Loucy (cell line): ENCODE results near the gene CELA1.
A peak's percentile ranks its signal among the peaks of the same experiment; 100 is the strongest.
"Not testable (repeated sequence)": the region's sequence is repeated elsewhere in the genome, so short reads cannot be mapped to it uniquely, and the experiment has no call there.

Experiments used
- H2AFZ ChIP-seq: fragments of 200-600 bp; sonication (generic); 2 replicates; pipeline ENCODE4 v1.6.0; 2016; ENCODE audit warnings: antibody characterized with exemption, mild to moderate bottlenecking, low read length, moderate library complexity
- H3F3A ChIP-seq: fragments of 200-600 bp; 2 replicates; pipeline ENCODE4 v1.6.0; 2016; ENCODE audit warnings: antibody characterized with exemption, low read depth, mild to moderate bottlenecking
- H3K27me3 ChIP-seq: fragments of 200-600 bp; sonication (generic); 2 replicates; pipeline ENCODE4 v1.6.1; 2014; ENCODE audit warnings: low read length, mild to moderate bottlenecking; ENCODE audit not compliant: insufficient read depth, poor library complexity, severe bottlenecking
- H3K36me3 ChIP-seq: fragments of 200-600 bp; sonication (generic); 2 replicates; pipeline ENCODE4 v1.6.1; 2016; ENCODE audit warnings: low read length; ENCODE audit not compliant: insufficient read depth
- H3K4me1 ChIP-seq: fragments of 200-600 bp; sonication (generic); 2 replicates; pipeline ENCODE4 v1.5.1; 2014; ENCODE audit warnings: low read length, mild to moderate bottlenecking; ENCODE audit not compliant: insufficient read depth, poor library complexity, severe bottlenecking
- H3K4me2 ChIP-seq: fragments of 200-600 bp; sonication (generic); 2 replicates; pipeline ENCODE4 v1.6.0; 2014; ENCODE audit warnings: antibody characterized with exemption, low read length, low read depth, mild to moderate bottlenecking; ENCODE audit not compliant: poor library complexity, severe bottlenecking
- H3K4me3 ChIP-seq: fragments of 200-600 bp; sonication (generic); 2 replicates; pipeline ENCODE4 v1.5.1; 2014; ENCODE audit warnings: low read length, mild to moderate bottlenecking, mixed read lengths; ENCODE audit not compliant: poor library complexity, severe bottlenecking
- H3K79me2 ChIP-seq: fragments of 200-600 bp; sonication (generic); 2 replicates; pipeline ENCODE4 v1.6.1; 2014; ENCODE audit warnings: low read length; ENCODE audit not compliant: insufficient read depth
- H3K9ac ChIP-seq: fragments of 200-600 bp; sonication (generic); 2 replicates; pipeline ENCODE4 v1.6.0; 2014; ENCODE audit warnings: mild to moderate bottlenecking, low read depth, low read length, moderate library complexity; ENCODE audit not compliant: poor library complexity, severe bottlenecking
- H3K9me2 ChIP-seq: fragments of 200-600 bp; sonication (generic); replicated peaks from 2 replicates; pipeline ENCODE4 v1.6.1; 2016; ENCODE audit warnings: low read depth, low read length, mixed read lengths
- H3K9me3 ChIP-seq: fragments of 200-600 bp; sonication (generic); 2 replicates; pipeline ENCODE4 v1.6.1; 2014; ENCODE audit warnings: mild to moderate bottlenecking, antibody characterized with exemption, low read length, low read depth; ENCODE audit not compliant: insufficient read depth
- H4K20me1 ChIP-seq: fragments of 200-600 bp; sonication (generic); 2 replicates; pipeline ENCODE4 v1.6.0; 2014; ENCODE audit warnings: antibody characterized with exemption, low read length, mild to moderate bottlenecking; ENCODE audit not compliant: insufficient read depth, poor library complexity, severe bottlenecking
- EZH2phosphoT487 ChIP-seq: fragments of 200-600 bp; IDR thresholded peaks from 2 replicates; pipeline ENCODE4 v1.6.1; 2018; ENCODE audit warnings: antibody characterized with exemption, mild to moderate bottlenecking, moderate library complexity, borderline replicate concordance
- TF ChIP-seq, protein P1 (sequence below): fragments of 200-600 bp; sonication (generic); conservative IDR thresholded peaks from 2 replicates; pipeline ENCODE4 v1.5.1; 2014; ENCODE audit warnings: mild to moderate bottlenecking, antibody characterized with exemption, low read length

CELA1 gene

DNA sequence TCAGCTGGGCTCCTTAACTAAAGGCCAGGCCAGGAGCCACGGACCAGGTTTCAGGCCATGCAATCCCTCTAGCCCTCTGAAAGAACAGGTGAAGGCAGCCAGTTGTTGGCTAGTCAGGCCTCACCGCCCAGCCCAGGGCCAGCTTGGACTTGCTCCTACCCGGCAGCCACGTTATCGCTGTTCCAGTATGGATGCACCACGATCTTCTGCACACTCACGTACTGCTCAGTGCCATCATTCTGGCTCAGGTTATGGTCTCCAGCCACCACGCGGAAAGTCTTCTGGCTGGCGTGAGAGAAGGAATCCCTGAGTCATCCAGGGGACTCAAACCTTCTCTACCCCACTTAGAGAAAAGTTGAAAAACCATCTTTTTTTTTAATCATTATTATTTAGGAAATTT lies 4.1 kb downstream of the CELA1 start:
- no peak overlapping the region for H3K4me2 ChIP-seq
- H3K79me2 ChIP-seq: no peaks in the 10 kb centered on the region
- no peak overlapping the region for H3K4me3 ChIP-seq
- no peaks in the 10 kb centered on the region for H3K36me3 ChIP-seq
- no peak for TF ChIP-seq EZH2phosphoT487
- TF ChIP-seq, protein P1, sequence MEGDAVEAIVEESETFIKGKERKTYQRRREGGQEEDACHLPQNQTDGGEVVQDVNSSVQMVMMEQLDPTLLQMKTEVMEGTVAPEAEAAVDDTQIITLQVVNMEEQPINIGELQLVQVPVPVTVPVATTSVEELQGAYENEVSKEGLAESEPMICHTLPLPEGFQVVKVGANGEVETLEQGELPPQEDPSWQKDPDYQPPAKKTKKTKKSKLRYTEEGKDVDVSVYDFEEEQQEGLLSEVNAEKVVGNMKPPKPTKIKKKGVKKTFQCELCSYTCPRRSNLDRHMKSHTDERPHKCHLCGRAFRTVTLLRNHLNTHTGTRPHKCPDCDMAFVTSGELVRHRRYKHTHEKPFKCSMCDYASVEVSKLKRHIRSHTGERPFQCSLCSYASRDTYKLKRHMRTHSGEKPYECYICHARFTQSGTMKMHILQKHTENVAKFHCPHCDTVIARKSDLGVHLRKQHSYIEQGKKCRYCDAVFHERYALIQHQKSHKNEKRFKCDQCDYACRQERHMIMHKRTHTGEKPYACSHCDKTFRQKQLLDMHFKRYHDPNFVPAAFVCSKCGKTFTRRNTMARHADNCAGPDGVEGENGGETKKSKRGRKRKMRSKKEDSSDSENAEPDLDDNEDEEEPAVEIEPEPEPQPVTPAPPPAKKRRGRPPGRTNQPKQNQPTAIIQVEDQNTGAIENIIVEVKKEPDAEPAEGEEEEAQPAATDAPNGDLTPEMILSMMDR: no peak
- H3K9me2 ChIP-seq: no peaks in the 10 kb centered on the region
- H3K9me3 ChIP-seq: no peaks in the 10 kb centered on the region
- H2AFZ ChIP-seq: no peak overlapping the region
- H3K9ac ChIP-seq: no peak overlapping the region
- no peaks in the 10 kb centered on the region for H3F3A ChIP-seq
- H3K27me3 ChIP-seq: no peaks in the 10 kb centered on the region
- H4K20me1 ChIP-seq: no peaks in the 10 kb centered on the region
- H3K4me1 ChIP-seq: peaks cover 4% of the 10 kb centered on the region

DNA sequence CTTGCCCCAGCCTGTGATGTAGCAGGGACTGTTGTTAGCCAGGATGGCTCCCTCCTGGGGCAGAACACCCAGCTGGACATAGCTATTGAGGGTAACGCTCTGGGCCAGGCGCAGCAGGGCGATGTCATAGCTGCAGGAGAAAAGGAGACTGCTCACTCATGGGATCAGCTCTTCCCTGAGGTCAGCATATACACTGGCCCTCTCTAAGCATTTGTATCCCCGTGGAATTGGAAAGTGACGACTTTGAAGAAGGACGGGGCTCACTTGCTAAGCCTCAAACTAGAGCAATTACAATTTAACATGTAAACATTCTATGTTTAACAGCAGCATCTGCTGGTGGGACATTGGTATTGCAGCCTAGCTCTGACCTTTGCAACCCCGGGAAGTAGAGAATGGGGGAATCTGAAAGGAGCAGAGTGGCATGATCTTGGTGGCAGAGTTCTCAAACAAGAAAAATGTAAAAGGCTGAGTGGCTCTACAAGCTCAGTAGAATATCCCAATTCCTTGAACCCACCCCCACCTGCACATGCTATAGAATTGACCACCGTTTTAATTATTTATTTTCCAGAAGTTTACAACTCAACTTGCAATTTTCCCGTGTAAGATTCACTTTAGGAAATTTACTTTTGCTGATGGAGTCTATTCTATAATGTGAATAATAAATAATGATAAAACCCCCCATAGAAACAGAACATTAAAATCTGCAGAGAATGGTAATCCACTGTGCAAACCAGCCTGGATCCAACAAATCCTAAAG lies 5.0 kb downstream of the CELA1 start:
- Histone ChIP-seq H3K9me3 (no peaks in the 10 kb centered on the region), H3K9me2 (no peaks in the 10 kb centered on the region), H3K4me2 (peak overlapping the region; percentile 69), H3K4me1 (peaks cover 4% of the 10 kb centered on the region), H3K36me3 (no peaks in the 10 kb centered on the region), H2AFZ (peak overlapping the region; percentile 79), H3K9ac (peak overlapping the region; percentile 32), H3F3A (no peaks in the 10 kb centered on the region), H4K20me1 (no peaks in the 10 kb centered on the region), H3K79me2 (no peaks in the 10 kb centered on the region), H3K4me3 (peak overlapping the region; percentile 64), H3K27me3 (no peaks in the 10 kb centered on the region)
- TF ChIP-seq, protein P1: peak; percentile 100
- TF ChIP-seq EZH2phosphoT487: no peak

DNA sequence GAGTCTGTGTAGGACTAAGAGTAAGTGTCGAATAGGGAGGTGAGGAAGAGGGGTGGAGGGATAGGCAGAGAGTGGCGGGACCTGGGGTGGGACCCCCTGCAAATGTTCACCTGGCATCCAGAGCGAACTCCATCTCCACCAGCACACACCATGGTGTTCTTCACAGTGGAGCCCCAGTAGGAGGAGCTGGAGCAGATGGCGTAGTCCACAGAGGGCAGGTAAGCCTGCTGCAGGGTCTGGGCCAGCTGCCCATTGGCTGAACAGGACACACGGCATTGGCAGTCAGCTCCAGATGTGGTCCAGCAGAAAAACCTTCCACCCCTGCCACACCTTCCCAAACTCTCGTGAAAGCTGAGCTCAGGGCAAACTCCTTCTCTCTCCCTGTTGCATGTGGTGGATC lies 6.7 kb downstream of the CELA1 start:
- H3K27me3 ChIP-seq: no peaks in the 10 kb centered on the region
- H2AFZ ChIP-seq: peak overlapping the region; percentile 57; the same call in 1 of the 2 replicates

DNA sequence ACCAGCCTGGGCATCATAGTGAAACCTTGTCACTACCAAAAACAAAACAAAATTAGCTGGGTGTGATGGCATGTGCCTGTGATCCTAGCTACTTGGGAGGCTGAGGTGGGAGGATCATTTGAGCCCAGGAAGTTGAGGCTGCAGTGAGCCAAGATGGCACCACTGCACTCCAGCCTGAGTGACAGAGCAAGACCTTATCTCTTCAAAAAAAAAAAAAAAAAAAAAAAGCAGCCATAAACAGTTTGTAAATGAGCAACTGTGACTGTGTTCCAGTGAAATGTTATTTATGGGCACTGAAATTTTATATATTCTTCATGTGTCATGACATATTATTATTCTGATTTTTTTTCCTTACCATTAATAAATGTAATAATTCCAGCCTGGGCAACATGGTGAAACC lies 9.1 kb downstream of the CELA1 start:
- H3K4me1 ChIP-seq, H3K9ac ChIP-seq, H3K9me3 ChIP-seq, H3F3A ChIP-seq, H3K79me2 ChIP-seq, H3K4me3 ChIP-seq, H4K20me1 ChIP-seq, H3K4me2 ChIP-seq, H3K36me3 ChIP-seq, H3K27me3 ChIP-seq, H3K9me2 ChIP-seq, H2AFZ ChIP-seq: not testable (repeated sequence)

More for the DNA sequence above, 6.7 kb downstream of the CELA1 start:
- Histone ChIP-seq H3K79me2 (no peaks in the 10 kb centered on the region), H3K4me2 (no peak overlapping the region), H3K4me1 (peaks cover 4% of the 10 kb centered on the region), H3K9me3 (no peaks in the 10 kb centered on the region), H3F3A (no peaks in the 10 kb centered on the region; the same call in 1 of the 2 replicates), H3K9ac (peak overlapping the region; percentile 9), H3K4me3 (no peak overlapping the region), H4K20me1 (no peaks in the 10 kb centered on the region), H3K36me3 (no peaks in the 10 kb centered on the region), H3K9me2 (no peaks in the 10 kb centered on the region)
- no peak for TF ChIP-seq EZH2phosphoT487
- TF ChIP-seq, protein P1: no peak
